Measurements from ENCODE around the gene TRPV3. TPM values are rescaled to one million over a fixed set of nuclear protein-coding genes. Genes with fewer than 3 reads are reported as not detected.

Gene TRPV3
- total RNA-seq, 5 donors from 2014 or later (not counting 1 experiment from before 2014, with no cell fraction given): 0.23 to 1.4 (median 0.44) TPM

- Mint-ChIP-seq H3K36me3 (no peaks in the 10 kb centered on the region), H3K4me1 (no peaks in the 10 kb centered on the region), H3K27ac (no peak overlapping the region), H3K27me3 (no peaks in the 10 kb centered on the region), H3K9me3 (no peaks in the 10 kb centered on the region), H3K4me3 (no peak overlapping the region)
- Histone ChIP-seq H3K4me3 (ENCODE audit: control insufficient read depth in 1 of 2, extremely low read depth in 1 of 2, low read length in 1 of 2) (no peak overlapping the region), H3K9me3 (no peaks in the 10 kb centered on the region), H3K27ac (ENCODE audit: low read length) (no peak overlapping the region), H3K27me3 (replicated peaks in 1 of 2; ENCODE audit: control insufficient read depth in 2 of 2, extremely low read depth in 1 of 2, insufficient read depth in 2 of 2, low read length in 1 of 2) (no peaks in the 10 kb centered on the region), H3K4me1 (ENCODE audit: control insufficient read depth in 1 of 2, extremely low read depth in 1 of 2, insufficient read depth in 2 of 2, low read length in 2 of 2) (no peaks in the 10 kb centered on the region), H3K36me3 (ENCODE audit: control insufficient read depth in 2 of 2, extremely low read depth in 1 of 2, insufficient read depth in 1 of 2, low read length in 1 of 2) (peaks cover 0 to 2% of the 10 kb centered on the region in 2 donors)
- DNase-seq (no peak), ATAC-seq (replicated peaks in 1 of 4) (no peak)
- CTCF ChIA-PET: no interaction called here
- POLR2A ChIA-PET: no interaction called here
- WGBS (ENCODE audit: insufficient coverage): 94% methylated on average over 27 of the region's 27 CpGs
These were observed 39.3 kb upstream of the TRPV3 start for GRCh38 chr17:3596804-3597464.

GRCh38 chr17:3594976-3595375 is 37.4 kb upstream of the TRPV3 start:
- DNase-seq (no peak), ATAC-seq (replicated peaks in 1 of 4) (no peak)
- CTCF ChIA-PET: no interaction called here
- Histone ChIP-seq H3K27ac (ENCODE audit: low read length) (no peak overlapping the region), H3K27me3 (replicated peaks in 1 of 2; ENCODE audit: control insufficient read depth in 2 of 2, extremely low read depth in 1 of 2, insufficient read depth in 2 of 2, low read length in 1 of 2) (no peaks in the 10 kb centered on the region), H3K4me3 (ENCODE audit: control insufficient read depth in 1 of 2, extremely low read depth in 1 of 2, low read length in 1 of 2) (no peak overlapping the region), H3K9me3 (no peaks in the 10 kb centered on the region), H3K4me1 (ENCODE audit: control insufficient read depth in 1 of 2, extremely low read depth in 1 of 2, insufficient read depth in 2 of 2, low read length in 2 of 2) (no peaks in the 10 kb centered on the region), H3K36me3 (ENCODE audit: control insufficient read depth in 2 of 2, extremely low read depth in 1 of 2, insufficient read depth in 1 of 2, low read length in 1 of 2) (peaks cover 2 to 3% of the 10 kb centered on the region in 2 donors)
- Mint-ChIP-seq H3K36me3 (peaks cover 12% of the 10 kb centered on the region), H3K27me3 (no peaks in the 10 kb centered on the region), H3K4me3 (no peak overlapping the region), H3K4me1 (no peaks in the 10 kb centered on the region), H3K27ac (no peak overlapping the region), H3K9me3 (no peaks in the 10 kb centered on the region)
- POLR2A ChIA-PET: no interaction called here
- WGBS (ENCODE audit: insufficient coverage): 89% methylated on average over 15 of the region's 15 CpGs

- H3K9me3 ChIP-seq: no peaks in the 10 kb centered on the region
- POLR2A ChIA-PET: no interaction called here
- H3K36me3 ChIP-seq (ENCODE audit: control insufficient read depth in 2 of 2, extremely low read depth in 1 of 2, insufficient read depth in 1 of 2, low read length in 1 of 2): peaks cover 2 to 11% of the 10 kb centered on the region in 2 donors
- CTCF ChIA-PET: no interaction called here
- DNase-seq: no peak
- no peaks in the 10 kb centered on the region for H3K4me1 Mint-ChIP-seq
- H3K4me1 ChIP-seq (ENCODE audit: control insufficient read depth in 1 of 2, extremely low read depth in 1 of 2, insufficient read depth in 2 of 2, low read length in 2 of 2): no peaks in the 10 kb centered on the region
- H3K9me3 Mint-ChIP-seq: no peaks in the 10 kb centered on the region
- no peak overlapping the region for H3K27ac Mint-ChIP-seq
- no peak overlapping the region for H3K27ac ChIP-seq (ENCODE audit: low read length)
- peaks cover 19% of the 10 kb centered on the region for H3K36me3 Mint-ChIP-seq
- WGBS (ENCODE audit: insufficient coverage): 94% methylated on average over 6 of the region's 11 CpGs
- H3K27me3 ChIP-seq (replicated peaks in 1 of 2; ENCODE audit: control insufficient read depth in 2 of 2, extremely low read depth in 1 of 2, insufficient read depth in 2 of 2, low read length in 1 of 2): no peaks in the 10 kb centered on the region
- H3K27me3 Mint-ChIP-seq: no peaks in the 10 kb centered on the region
- no peak overlapping the region for H3K4me3 Mint-ChIP-seq
- ATAC-seq (replicated peaks in 1 of 4): no peak
- no peak overlapping the region for H3K4me3 ChIP-seq (ENCODE audit: control insufficient read depth in 1 of 2, extremely low read depth in 1 of 2, low read length in 1 of 2)
These were observed 36.6 kb upstream of the TRPV3 start for GRCh38 chr17:3594051-3594800.

- H3K27ac Mint-ChIP-seq: no peak overlapping the region
- Histone ChIP-seq H3K9me3 (no peaks in the 10 kb centered on the region), H3K4me3 (ENCODE audit: control insufficient read depth in 1 of 2, extremely low read depth in 1 of 2, low read length in 1 of 2) (no peak overlapping the region), H3K36me3 (ENCODE audit: control insufficient read depth in 2 of 2, extremely low read depth in 1 of 2, insufficient read depth in 1 of 2, low read length in 1 of 2) (peaks cover 2 to 16% of the 10 kb centered on the region in 2 donors), H3K27me3 (replicated peaks in 1 of 2; ENCODE audit: control insufficient read depth in 2 of 2, extremely low read depth in 1 of 2, insufficient read depth in 2 of 2, low read length in 1 of 2) (no peaks in the 10 kb centered on the region), H3K27ac (ENCODE audit: low read length) (no peak overlapping the region), H3K4me1 (ENCODE audit: control insufficient read depth in 1 of 2, extremely low read depth in 1 of 2, insufficient read depth in 2 of 2, low read length in 2 of 2) (no peaks in the 10 kb centered on the region)
- peaks cover 23% of the 10 kb centered on the region for H3K36me3 Mint-ChIP-seq
- no peaks in the 10 kb centered on the region for H3K4me1 Mint-ChIP-seq
- no peaks in the 10 kb centered on the region for H3K9me3 Mint-ChIP-seq
- ATAC-seq (replicated peaks in 1 of 4) (no peak), DNase-seq (no peak)
- H3K27me3 Mint-ChIP-seq: no peaks in the 10 kb centered on the region
- ChIA-PET CTCF (no interaction called here), POLR2A (no interaction called here)
- WGBS (ENCODE audit: insufficient coverage): 86% methylated on average over 5 of the region's 5 CpGs
- H3K4me3 Mint-ChIP-seq: no peak overlapping the region
These were observed 35.8 kb upstream of the TRPV3 start for GRCh38 chr17:3593384-3593783.

GRCh38 chr17:3592216-3592860 is 34.7 kb upstream of the TRPV3 start:
- H3K27ac Mint-ChIP-seq: no peak overlapping the region
- H3K27me3 ChIP-seq (replicated peaks in 1 of 2; ENCODE audit: control insufficient read depth in 2 of 2, extremely low read depth in 1 of 2, insufficient read depth in 2 of 2, low read length in 1 of 2): no peaks in the 10 kb centered on the region
- DNase-seq (no peak), ATAC-seq (replicated peaks in 1 of 4) (no peak)
- no peak overlapping the region for H3K4me3 Mint-ChIP-seq
- no peak overlapping the region for H3K4me3 ChIP-seq (ENCODE audit: control insufficient read depth in 1 of 2, extremely low read depth in 1 of 2, low read length in 1 of 2)
- H3K27me3 Mint-ChIP-seq: no peaks in the 10 kb centered on the region
- 92% methylated on average over 5 of the region's 15 CpGs for WGBS (ENCODE audit: insufficient coverage)
- no peaks in the 10 kb centered on the region for H3K4me1 Mint-ChIP-seq
- peaks cover 23% of the 10 kb centered on the region for H3K36me3 Mint-ChIP-seq
- CTCF ChIA-PET: no interaction called here
- no peaks in the 10 kb centered on the region for H3K9me3 Mint-ChIP-seq
- H3K36me3 ChIP-seq (ENCODE audit: control insufficient read depth in 2 of 2, extremely low read depth in 1 of 2, insufficient read depth in 1 of 2, low read length in 1 of 2): peaks cover 4 to 16% of the 10 kb centered on the region in 2 donors
- H3K27ac ChIP-seq (ENCODE audit: low read length): no peak overlapping the region
- POLR2A ChIA-PET: no interaction called here
- no peaks in the 10 kb centered on the region for H3K4me1 ChIP-seq (ENCODE audit: control insufficient read depth in 1 of 2, extremely low read depth in 1 of 2, insufficient read depth in 2 of 2, low read length in 2 of 2)
- no peaks in the 10 kb centered on the region for H3K9me3 ChIP-seq

- no peak for DNase-seq
- CTCF ChIA-PET: no interaction called here
- no peak overlapping the region for H3K27ac ChIP-seq (ENCODE audit: low read length)
- Mint-ChIP-seq H3K4me3 (no peak overlapping the region), H3K27me3 (no peaks in the 10 kb centered on the region), H3K4me1 (no peaks in the 10 kb centered on the region), H3K36me3 (peaks cover 29% of the 10 kb centered on the region), H3K27ac (no peak overlapping the region), H3K9me3 (no peaks in the 10 kb centered on the region)
- POLR2A ChIA-PET: no interaction called here
- no peak for ATAC-seq (replicated peaks in 1 of 4)
- no peaks in the 10 kb centered on the region for H3K27me3 ChIP-seq (replicated peaks in 1 of 2; ENCODE audit: control insufficient read depth in 2 of 2, extremely low read depth in 1 of 2, insufficient read depth in 2 of 2, low read length in 1 of 2)
- no peaks in the 10 kb centered on the region for H3K4me1 ChIP-seq (ENCODE audit: control insufficient read depth in 1 of 2, extremely low read depth in 1 of 2, insufficient read depth in 2 of 2, low read length in 2 of 2)
- H3K9me3 ChIP-seq: no peaks in the 10 kb centered on the region
- no peak overlapping the region for H3K4me3 ChIP-seq (ENCODE audit: control insufficient read depth in 1 of 2, extremely low read depth in 1 of 2, low read length in 1 of 2)
- peaks cover 4 to 21% of the 10 kb centered on the region in 2 donors for H3K36me3 ChIP-seq (ENCODE audit: control insufficient read depth in 2 of 2, extremely low read depth in 1 of 2, insufficient read depth in 1 of 2, low read length in 1 of 2)
- WGBS (ENCODE audit: insufficient coverage): 84% methylated on average over 9 of the region's 15 CpGs
These were observed 33.2 kb upstream of the TRPV3 start for GRCh38 chr17:3590768-3591167.

Data from T-cell (primary cell).